Fibroblast of skin of right quadriceps (primary cell): ENCODE results near the gene RAD54L.
"Not testable (repeated sequence)": the region's sequence is repeated elsewhere in the genome, so short reads cannot be mapped to it uniquely, and the experiment has no call there.

Experiments
- DNase-seq: peaks from one replicate; pipeline ENCODE4 v3.0.0-alpha.2; 2013

RAD54L gene

GRCh38 chr1:46325285-46326076 is 77.9 kb downstream of the RAD54L start:
- not testable (repeated sequence) for DNase-seq
